Erythroblast (primary cell): ENCODE measurements around the gene ANKRD13B.

Experiments used
- GATA1 ChIP-seq: IDR thresholded peaks from 2 replicates; pipeline ENCODE4 v1.6.1; 2011; ENCODE audit warnings: low read depth, mild to moderate bottlenecking, control low read depth, low read length, moderate library complexity
- POLR2A ChIP-seq: IDR thresholded peaks from 2 replicates; pipeline ENCODE4 v1.6.1; 2011; ENCODE audit warnings: mild to moderate bottlenecking, low read length

DNA sequence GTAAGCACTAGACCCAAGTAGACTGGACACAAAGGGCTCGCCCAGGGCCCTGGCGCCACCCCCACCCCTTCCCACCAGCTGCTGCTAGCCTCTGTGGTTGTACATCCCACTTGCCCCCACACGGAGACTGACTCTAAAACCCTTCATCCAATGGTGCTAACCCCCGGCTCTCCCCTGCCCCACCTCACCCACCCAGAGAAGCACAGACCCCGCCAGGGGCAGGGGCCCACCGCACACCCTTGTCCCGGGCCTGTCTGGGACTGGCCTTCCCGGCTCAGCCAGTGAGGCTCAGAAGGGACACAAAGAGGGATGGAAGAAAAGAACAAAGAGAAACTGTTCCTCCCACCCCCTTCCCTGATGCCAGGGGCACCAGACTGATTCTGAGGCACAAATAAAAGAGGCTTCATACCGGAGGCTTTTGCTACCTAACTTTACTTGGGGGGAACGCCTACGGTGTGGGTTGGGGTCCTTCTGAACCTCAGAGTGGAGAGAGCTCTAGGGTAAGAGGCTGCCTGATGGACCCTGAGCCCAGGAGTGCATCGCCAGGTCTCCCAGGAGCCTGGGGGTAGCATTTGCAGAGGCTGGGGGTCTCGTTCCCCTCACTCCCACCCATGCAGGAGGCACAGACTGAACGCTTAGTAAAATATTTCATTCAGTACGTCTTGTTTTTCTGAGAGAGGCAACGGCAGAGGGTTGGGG lies 21.6 kb downstream of the ANKRD13B start:
- TF ChIP-seq POLR2A (no peak), GATA1 (no peak)
